Gastrocnemius medialis (tissue), 4 donors: ENCODE data around the gene GIGYF2.

Source experiments
- CTCF ChIP-seq, 5 experiments: fragments of 450-650 bp in 3 of 5; fragments of 200-600 bp in 2 of 5; sonication (generic) in 2 of 5; IDR thresholded peaks in 4 of 5; conservative IDR thresholded peaks in 1 of 5; 1 replicate in 4 of 5; 2 replicates in 1 of 5; pipeline ENCODE4 v1.5.1; 2016 to 2019; ENCODE audit warnings: antibody characterized with exemption in 5 of 5, mild to moderate bottlenecking in 3 of 5, moderate library complexity in 3 of 5
- POLR2A ChIP-seq, 2 donors: fragments of 450-650 bp; IDR thresholded peaks; one replicate each; pipeline ENCODE4 v1.6.1; 2017; ENCODE audit warnings: antibody characterized with exemption in 2 of 2, mild to moderate bottlenecking in 2 of 2, moderate library complexity in 2 of 2

- no peak for TF ChIP-seq CTCF (IDR thresholded peaks at IDR 0.05 in 4 of 5, conservative IDR thresholded peaks at IDR 0.05 in 1 of 5)
- no peak for TF ChIP-seq POLR2A (IDR thresholded peaks at IDR 0.05)
Observed at GRCh38 chr2:232798187-232798586, 101.1 kb downstream of the GIGYF2 start.
